Sigmoid colon (tissue), 7 donors: Measurements from ENCODE around the gene CDH13. TPM values are rescaled to one million over a fixed set of nuclear protein-coding genes. Genes with fewer than 3 reads are reported as not detected.

Experiments
- DNase-seq: peaks from one replicate; pipeline ENCODE4 v3.0.0-alpha.2; 2019
- H3K27ac ChIP-seq, 4 donors: fragments of 200-600 bp; sonication (generic); one replicate each; pipeline ENCODE4 v1.5.1; 2016 to 2019; ENCODE audit warnings: mild to moderate bottlenecking in 1 of 4
- H3K27me3 ChIP-seq, 3 donors: fragments of 200-600 bp; sonication (generic); one replicate each; pipeline ENCODE4 v1.5.1; 2019; ENCODE audit warnings: mild to moderate bottlenecking in 1 of 3
- H3K36me3 ChIP-seq, 4 donors: fragments of 200-600 bp; sonication (generic); one replicate each; pipeline ENCODE4 v1.5.1; 2016 to 2019
- H3K4me1 ChIP-seq, 4 donors: fragments of 200-600 bp; sonication (generic); one replicate each; pipeline ENCODE4 v1.5.1; 2017 to 2019
- H3K4me3 ChIP-seq, 4 donors: fragments of 200-600 bp; sonication (generic); one replicate each; pipeline ENCODE4 v1.5.1; 2017 to 2019; ENCODE audit warnings: mild to moderate bottlenecking in 2 of 4, moderate library complexity in 1 of 4
- H3K9me3 ChIP-seq, 4 donors: fragments of 200-600 bp in 3 of 4; sonication (generic) in 3 of 4; one replicate each; pipeline versions ENCODE4 v1.5.1 to v1.6.1; 2013 to 2019
- EP300 ChIP-seq, 4 donors: sonication (generic); formaldehyde crosslinking; IDR thresholded peaks; one replicate each; pipeline ENCODE4 v1.6.1; 2017; ENCODE audit warnings: antibody characterized with exemption in 4 of 4
- POLR2A ChIP-seq, 2 donors: fragments of 450-650 bp; IDR thresholded peaks; one replicate each; pipeline ENCODE4 v1.6.1; 2016; ENCODE audit warnings: antibody characterized with exemption in 2 of 2, mild to moderate bottlenecking in 2 of 2, moderate library complexity in 2 of 2
- POLR2AphosphoS5 ChIP-seq, 4 donors: sonication (generic); formaldehyde crosslinking; IDR thresholded peaks; one replicate each; pipeline ENCODE4 v1.6.1; 2017; ENCODE audit warnings: antibody characterized with exemption in 4 of 4
- WGBS, 2 donors: extraction: QIAGEN DNeasy Blood & Tissue Kit; methylation state at CpG; one replicate each; pipeline ENCODE4 v1.1.7; 2013; 5-methylcytosine and 5-hydroxymethylcytosine counted together
- intact Hi-C: fragments of 100-400 bp; cut with DNase I; formaldehyde crosslinking; loops from one replicate; pipeline ENCODE4 v1.15.1; 2023
- polyA plus RNA-seq, 3 donors: library from polyadenylated mRNA; stranded (reverse); fragments of 200-250 nt; gene quantifications; one replicate each; pipeline ENCODE4 v1.2.3, GENCODE V29; 2013
- total RNA-seq, 4 donors: library from RNA; depleted of rRNA; stranded (reverse); fragments of >200 nt; gene quantifications; one replicate each; pipeline ENCODE4 v1.1.0, GENCODE V29; 2016
- TF ChIP-seq, protein P1 (sequence below), 4 experiments: fragments of 450-650 bp in 3 of 4; fragments of 200-600 bp in 1 of 4; IDR thresholded peaks; one replicate each; pipeline ENCODE4 v1.5.1; 2016 to 2019; ENCODE audit warnings: antibody characterized with exemption in 4 of 4, mild to moderate bottlenecking in 3 of 4, moderate library complexity in 2 of 4
- donor health status: healthy with polysubstance abuse.
- donor health status: Bipolar disorder and iron deficiency.
- donor health status: healthy.

Gene CDH13
- total and polyA plus RNA-seq, 7 donors, result 0.60 to 17.6 (median 11.8) TPM

DNA sequence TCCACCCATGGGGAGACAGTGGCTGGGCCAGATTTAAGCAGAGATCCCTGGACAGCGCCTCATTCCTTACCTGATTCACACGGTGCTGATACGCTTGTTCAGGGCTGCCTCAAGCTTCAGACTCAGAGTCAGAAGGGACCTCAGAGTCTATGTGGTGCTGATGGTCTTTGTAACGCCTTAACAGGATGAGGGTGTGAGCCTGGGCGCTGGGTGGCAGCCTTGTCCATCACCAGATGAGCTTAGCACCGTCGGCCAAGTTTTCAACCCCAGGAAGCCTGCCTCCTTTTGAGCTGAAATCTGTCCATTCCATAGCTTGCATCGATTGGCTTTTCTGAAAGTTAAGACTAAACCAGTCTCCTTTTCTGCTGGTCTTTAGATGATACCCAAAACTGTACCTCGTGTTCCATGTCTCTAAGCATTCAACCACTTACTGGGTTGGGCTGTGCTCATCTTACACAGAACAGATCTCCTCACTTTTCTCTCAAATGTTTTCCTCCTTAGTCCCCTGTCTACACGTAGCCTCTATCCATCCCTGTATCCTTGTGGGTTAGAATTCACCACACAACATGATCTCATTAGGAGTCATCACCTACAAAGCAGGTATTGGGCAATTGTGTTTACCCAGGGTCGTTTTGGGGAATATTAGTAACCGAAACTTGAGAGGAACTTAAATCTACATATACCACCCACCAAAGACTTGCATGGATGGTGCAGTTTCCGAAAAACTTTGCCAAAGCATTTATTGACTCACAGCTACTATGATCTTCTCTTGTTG is 573.4 kb downstream of the CDH13 start:
- H3K4me3 ChIP-seq, result no peak overlapping the region
- 64 to 75% methylated on average over 13 of the region's 13 CpGs for WGBS, 2 donors
- H3K36me3 ChIP-seq, result no peaks in the 10 kb centered on the region

DNA sequence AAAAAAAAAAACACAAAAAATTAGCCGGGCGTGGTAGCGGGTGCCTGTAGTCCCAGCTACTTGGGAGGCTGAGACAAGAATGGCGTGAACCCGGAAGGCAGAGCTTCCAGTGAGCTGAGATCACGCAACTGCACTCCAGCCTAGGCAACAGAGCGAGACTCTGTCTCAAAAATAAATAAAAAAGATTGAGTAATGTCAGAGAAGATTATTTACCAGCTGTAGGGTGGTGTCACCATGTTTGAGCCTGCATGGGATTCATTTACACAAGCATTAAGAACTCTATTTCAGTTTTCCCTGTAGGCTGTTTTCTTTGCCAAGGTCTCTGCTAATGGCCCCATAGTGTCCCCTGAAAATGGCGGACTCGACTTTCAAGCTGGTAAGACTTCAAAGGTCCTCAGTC is 575.0 kb downstream of the CDH13 start:
- no peak overlapping the region for H3K27ac ChIP-seq
- no peak for DNase-seq
- intact Hi-C loops, result no loop called here
- TF ChIP-seq POLR2A (IDR thresholded peaks at IDR 0.05), result no peak
- no peak for TF ChIP-seq POLR2AphosphoS5 (IDR thresholded peaks at IDR 0.05)
- TF ChIP-seq, protein P1, sequence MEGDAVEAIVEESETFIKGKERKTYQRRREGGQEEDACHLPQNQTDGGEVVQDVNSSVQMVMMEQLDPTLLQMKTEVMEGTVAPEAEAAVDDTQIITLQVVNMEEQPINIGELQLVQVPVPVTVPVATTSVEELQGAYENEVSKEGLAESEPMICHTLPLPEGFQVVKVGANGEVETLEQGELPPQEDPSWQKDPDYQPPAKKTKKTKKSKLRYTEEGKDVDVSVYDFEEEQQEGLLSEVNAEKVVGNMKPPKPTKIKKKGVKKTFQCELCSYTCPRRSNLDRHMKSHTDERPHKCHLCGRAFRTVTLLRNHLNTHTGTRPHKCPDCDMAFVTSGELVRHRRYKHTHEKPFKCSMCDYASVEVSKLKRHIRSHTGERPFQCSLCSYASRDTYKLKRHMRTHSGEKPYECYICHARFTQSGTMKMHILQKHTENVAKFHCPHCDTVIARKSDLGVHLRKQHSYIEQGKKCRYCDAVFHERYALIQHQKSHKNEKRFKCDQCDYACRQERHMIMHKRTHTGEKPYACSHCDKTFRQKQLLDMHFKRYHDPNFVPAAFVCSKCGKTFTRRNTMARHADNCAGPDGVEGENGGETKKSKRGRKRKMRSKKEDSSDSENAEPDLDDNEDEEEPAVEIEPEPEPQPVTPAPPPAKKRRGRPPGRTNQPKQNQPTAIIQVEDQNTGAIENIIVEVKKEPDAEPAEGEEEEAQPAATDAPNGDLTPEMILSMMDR (IDR thresholded peaks at IDR 0.05), result no peak
- TF ChIP-seq EP300 (IDR thresholded peaks at IDR 0.05), result no peak
- H3K9me3 ChIP-seq, result no peaks in the 10 kb centered on the region
- no peaks in the 10 kb centered on the region for H3K4me1 ChIP-seq
- no peaks in the 10 kb centered on the region for H3K36me3 ChIP-seq
- H3K27me3 ChIP-seq, result no peaks in the 10 kb centered on the region
- 93% methylated on average over 9 of the region's 9 CpGs for WGBS, 2 donors
- H3K4me3 ChIP-seq, result no peak overlapping the region

More for the DNA sequence above, 573.4 kb downstream of the CDH13 start:
- Histone ChIP-seq H3K4me1 (no peaks in the 10 kb centered on the region), H3K9me3 (no peaks in the 10 kb centered on the region), H3K27me3 (no peaks in the 10 kb centered on the region), H3K27ac (no peak overlapping the region)
- TF ChIP-seq EP300 (IDR thresholded peaks at IDR 0.05) (no peak), POLR2A (IDR thresholded peaks at IDR 0.05) (no peak), POLR2AphosphoS5 (IDR thresholded peaks at IDR 0.05) (no peak)
- TF ChIP-seq, protein P1 (IDR thresholded peaks at IDR 0.05), result no peak
- intact Hi-C loops, result no loop called here
- DNase-seq, result no peak

DNA sequence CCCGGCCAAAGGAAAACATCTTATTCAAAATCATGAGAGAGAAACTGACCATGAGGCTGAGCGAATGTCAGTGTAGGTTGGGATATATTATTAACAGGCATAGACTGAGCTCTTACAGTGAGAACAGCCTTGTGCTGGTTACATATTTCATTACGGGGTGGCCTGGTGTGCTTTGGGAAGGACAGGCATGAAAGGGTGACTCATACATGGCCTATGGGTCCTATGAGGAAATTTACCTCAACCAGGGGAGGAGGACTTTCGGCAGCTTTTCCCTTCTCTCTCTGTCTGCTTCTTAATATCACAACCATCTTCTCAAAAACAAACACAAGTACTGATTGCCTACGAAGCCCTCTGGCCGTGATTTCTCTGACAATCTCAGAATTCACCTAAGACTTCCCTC is 579.1 kb downstream of the CDH13 start:
- Histone ChIP-seq H3K4me1 (no peaks in the 10 kb centered on the region), H3K36me3 (no peaks in the 10 kb centered on the region), H3K9me3 (no peaks in the 10 kb centered on the region), H3K27me3 (no peaks in the 10 kb centered on the region), H3K4me3 (no peak overlapping the region), H3K27ac (no peak overlapping the region)
- TF ChIP-seq POLR2A (IDR thresholded peaks at IDR 0.05), result no peak
- intact Hi-C loops, result no loop called here
- 78 to 86% methylated on average over 6 of the region's 6 CpGs for WGBS, 2 donors
- no peak for DNase-seq

DNA sequence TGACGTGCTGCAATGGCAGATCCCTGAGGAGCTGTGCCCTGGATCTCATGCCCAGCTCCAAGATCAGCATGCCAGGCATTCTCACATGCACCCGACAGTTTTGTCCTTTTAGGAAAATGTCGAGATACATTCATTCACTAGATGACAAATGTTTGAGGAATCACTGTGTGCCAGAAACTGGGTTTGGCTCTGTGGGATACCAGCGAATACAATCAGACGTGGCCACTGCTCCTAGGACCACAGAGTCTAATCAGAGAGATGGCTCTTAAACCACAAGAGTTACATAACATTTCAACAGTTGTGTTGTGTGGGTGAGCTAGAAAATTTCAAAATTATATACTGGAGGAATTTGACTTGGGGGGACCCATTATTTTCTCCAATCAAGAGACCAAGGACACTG is 579.7 kb downstream of the CDH13 start:
- WGBS, 2 donors, result 81 to 85% methylated on average over 5 of the region's 5 CpGs
- Histone ChIP-seq H3K4me3 (no peak overlapping the region), H3K4me1 (no peaks in the 10 kb centered on the region), H3K27me3 (no peaks in the 10 kb centered on the region), H3K36me3 (no peaks in the 10 kb centered on the region), H3K9me3 (no peaks in the 10 kb centered on the region), H3K27ac (no peak overlapping the region)
- intact Hi-C loops, result no loop called here
- DNase-seq, result no peak
- TF ChIP-seq, protein P1 (IDR thresholded peaks at IDR 0.05), result no peak
- TF ChIP-seq EP300 (IDR thresholded peaks at IDR 0.05), result no peak
- no peak for TF ChIP-seq POLR2A (IDR thresholded peaks at IDR 0.05)

DNA sequence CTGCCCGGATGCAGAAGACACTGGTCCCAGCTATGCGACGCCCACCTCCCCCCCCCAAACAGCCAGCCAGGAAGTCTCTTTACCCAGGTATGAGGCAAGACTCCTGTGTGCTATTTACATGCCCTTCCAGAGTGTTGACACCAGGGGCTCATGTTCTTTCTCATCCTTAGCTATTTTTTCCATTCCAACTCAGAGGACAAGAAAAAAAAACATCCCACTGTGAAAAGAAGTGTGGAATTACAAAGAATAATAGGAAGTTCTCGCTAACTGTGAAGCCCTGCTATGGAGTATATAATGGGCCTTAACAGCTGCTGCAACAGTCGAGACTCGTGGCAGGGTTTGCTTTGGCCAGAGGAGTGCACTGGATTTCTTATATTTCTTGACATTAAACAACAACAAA is 584.9 kb downstream of the CDH13 start:
- Histone ChIP-seq H3K36me3 (no peaks in the 10 kb centered on the region), H3K27me3 (no peaks in the 10 kb centered on the region), H3K4me1 (no peaks in the 10 kb centered on the region), H3K27ac (no peak overlapping the region), H3K4me3 (no peak overlapping the region), H3K9me3 (no peaks in the 10 kb centered on the region)
- no peak for DNase-seq
- intact Hi-C loops, result loop anchor here (10.0 kb wide), 1 partner anchor 947 kb away; no protein-coding TSS in a partner anchor
- TF ChIP-seq EP300 (IDR thresholded peaks at IDR 0.05), result no peak
- no peak for TF ChIP-seq POLR2A (IDR thresholded peaks at IDR 0.05)
- TF ChIP-seq POLR2AphosphoS5 (IDR thresholded peaks at IDR 0.05), result no peak
- TF ChIP-seq, protein P1 (IDR thresholded peaks at IDR 0.05), result no peak
- 65 to 78% methylated on average over 6 of the region's 6 CpGs for WGBS, 2 donors
